ENCODE measurements around the gene D2HGDH.
"Not testable (repeated sequence)": the region's sequence is repeated elsewhere in the genome, so short reads cannot be mapped to it uniquely, and the experiment has no call there.

The D2HGDH gene

GRCh38 chr2:241751152-241751551, 16.7 kb downstream of the D2HGDH start:
- DNase-seq, result no peak

GRCh38 chr2:241751776-241752175, 17.3 kb downstream of the D2HGDH start:
- no peak for DNase-seq

- DNase-seq, result no peak
Observed at GRCh38 chr2:241752253-241752652, 17.8 kb downstream of the D2HGDH start.

- DNase-seq, result no peak
Observed at GRCh38 chr2:241752689-241753276, 18.4 kb downstream of the D2HGDH start.

- no peak for DNase-seq
Observed at GRCh38 chr2:241753493-241753892, 19.1 kb downstream of the D2HGDH start.

GRCh38 chr2:241754042-241754441, 19.6 kb downstream of the D2HGDH start:
- DNase-seq, result no peak

GRCh38 chr2:241755166-241755565, 20.7 kb downstream of the D2HGDH start:
- DNase-seq, result no peak

- DNase-seq, result no peak
Observed at GRCh38 chr2:241755777-241756176, 21.3 kb downstream of the D2HGDH start.

GRCh38 chr2:241759067-241759807, 24.8 kb downstream of the D2HGDH start:
- no peak for DNase-seq

- not testable (repeated sequence) for DNase-seq
Observed at GRCh38 chr2:241759893-241760292, 25.5 kb downstream of the D2HGDH start.

- no peak for DNase-seq
Observed at GRCh38 chr2:241760301-241760771, 25.9 kb downstream of the D2HGDH start.

GRCh38 chr2:241762321-241762932, 28.0 kb downstream of the D2HGDH start:
- DNase-seq, result no peak

- peak; percentile 53 to 69 for DNase-seq
Observed at GRCh38 chr2:241762933-241763369, 28.5 kb downstream of the D2HGDH start.

GRCh38 chr2:241763551-241764274, 29.3 kb downstream of the D2HGDH start:
- no peak for DNase-seq

- no peak for DNase-seq
Observed at GRCh38 chr2:241764275-241765241, 30.1 kb downstream of the D2HGDH start.

GRCh38 chr2:241767464-241768250, 33.2 kb downstream of the D2HGDH start:
- no peak for DNase-seq

GRCh38 chr2:241768251-241768711, 33.9 kb downstream of the D2HGDH start:
- DNase-seq, result peak in 1 of 2 experiments; percentile 3

GRCh38 chr2:241768850-241769249, 34.4 kb downstream of the D2HGDH start:
- DNase-seq, result peak in 1 of 2 experiments; percentile 1

GRCh38 chr2:241769819-241770184, 35.4 kb downstream of the D2HGDH start:
- peak in 1 of 2 experiments; percentile 1 for DNase-seq

GRCh38 chr2:241770185-241770935, 35.9 kb downstream of the D2HGDH start:
- peak in 1 of 2 experiments; percentile 2 for DNase-seq
